Thyroid gland (tissue), 4 donors: ENCODE measurements around the gene ETV3.

ENCODE experiments used
- CTCF ChIP-seq, 6 experiments: fragments of 200-600 bp in 3 of 6; fragments of 450-650 bp in 3 of 6; sonication (generic) in 3 of 6; IDR thresholded peaks; one replicate each; pipeline ENCODE4 v1.5.1; 2016 to 2019; ENCODE audit warnings: antibody characterized with exemption in 6 of 6, mild to moderate bottlenecking in 2 of 6, inconsistent platforms in 1 of 6, moderate library complexity in 1 of 6
- POLR2A ChIP-seq, 2 donors: fragments of 450-650 bp; IDR thresholded peaks; one replicate each; pipeline ENCODE4 v1.6.1; 2017; ENCODE audit warnings: antibody characterized with exemption in 2 of 2, mild to moderate bottlenecking in 2 of 2, moderate library complexity in 1 of 2

GRCh38 chr1:157091186-157091585 is 47.0 kb downstream of the ETV3 start:
- TF ChIP-seq CTCF (IDR thresholded peaks at IDR 0.05) (no peak), POLR2A (IDR thresholded peaks at IDR 0.05) (no peak)
